MCF 10A (cell line): Measurements from ENCODE around the gene NDUFAF8. TPM values are rescaled to one million over a fixed set of nuclear protein-coding genes. Genes with fewer than 3 reads are reported as not detected.

Experiments
- BruUV-seq: library from RNA; stranded (reverse); fragments of 400-500 nt; replicated peaks from 2 replicates; lab custom pipeline; 2021; lab: Mats Ljungman, UMichigan
- CTCF ChIA-PET: fragments of 300-600 bp; sonication (Branson Sonifier 250); formaldehyde crosslinking; extraction: SDS; loops from one replicate; lab custom pipeline; 2021; ENCODE audit warnings: antibody characterized with exemption, inconsistent platforms; lab: Yijun Ruan, JAX
- POLR2A ChIA-PET: fragments of 300-600, 350-650 bp; sonication (Branson Sonifier 250); formaldehyde crosslinking; extraction: SDS; loops from one replicate; lab custom pipeline; 2020; ENCODE audit warnings: antibody characterized with exemption, inconsistent platforms; lab: Yijun Ruan, JAX
- DNase-seq: peaks from one replicate; pipeline ENCODE4 v3.0.0-alpha.2; 2018; ENCODE audit not compliant: unreplicated experiment
- H3K27ac Mint-ChIP-seq: one replicate; pipeline ENCODE4 v1.8.0; 2022; ENCODE audit warnings: mild to moderate bottlenecking, low read depth, mixed read lengths; ENCODE audit not compliant: unreplicated experiment
- H3K27me3 Mint-ChIP-seq: one replicate; pipeline ENCODE4 v1.8.0; 2022; ENCODE audit warnings: mixed read lengths; ENCODE audit not compliant: insufficient read depth, unreplicated experiment
- H3K36me3 Mint-ChIP-seq: one replicate; pipeline ENCODE4 v1.8.0; 2022; ENCODE audit warnings: mild to moderate bottlenecking, moderate library complexity, mixed read lengths; ENCODE audit not compliant: insufficient read depth, unreplicated experiment
- H3K4me1 Mint-ChIP-seq: one replicate; pipeline ENCODE4 v1.8.0; 2022; ENCODE audit warnings: mixed read lengths; ENCODE audit not compliant: insufficient read depth, unreplicated experiment
- H3K4me3 Mint-ChIP-seq: one replicate; pipeline ENCODE4 v1.8.0; 2022; ENCODE audit warnings: mild to moderate bottlenecking, moderate library complexity, mixed read lengths; ENCODE audit not compliant: unreplicated experiment
- H3K9me3 Mint-ChIP-seq: one replicate; pipeline ENCODE4 v1.8.0; 2022; ENCODE audit warnings: mixed read lengths; ENCODE audit not compliant: unreplicated experiment
- intact Hi-C: fragments of 100-400 bp; cut with micrococcal nuclease; formaldehyde crosslinking; loops from 2 replicates; pipeline ENCODE4 v1.14.1; 2022
- total RNA-seq: library from RNA; stranded (reverse); gene quantifications from 2 replicates; pipeline ENCODE4 v1.2.3, GENCODE V29; 2022
- TF ChIP-seq, protein P1 (sequence below): fragments of 200-600 bp; IDR thresholded peaks from one replicate; pipeline ENCODE4 v1.8.0; 2022; ENCODE audit warnings: antibody characterized with exemption, mild to moderate bottlenecking; ENCODE audit not compliant: unreplicated experiment

NDUFAF8 gene
- total RNA-seq, 1 experiment from 2014 or later = 95.0 TPM

DNA sequence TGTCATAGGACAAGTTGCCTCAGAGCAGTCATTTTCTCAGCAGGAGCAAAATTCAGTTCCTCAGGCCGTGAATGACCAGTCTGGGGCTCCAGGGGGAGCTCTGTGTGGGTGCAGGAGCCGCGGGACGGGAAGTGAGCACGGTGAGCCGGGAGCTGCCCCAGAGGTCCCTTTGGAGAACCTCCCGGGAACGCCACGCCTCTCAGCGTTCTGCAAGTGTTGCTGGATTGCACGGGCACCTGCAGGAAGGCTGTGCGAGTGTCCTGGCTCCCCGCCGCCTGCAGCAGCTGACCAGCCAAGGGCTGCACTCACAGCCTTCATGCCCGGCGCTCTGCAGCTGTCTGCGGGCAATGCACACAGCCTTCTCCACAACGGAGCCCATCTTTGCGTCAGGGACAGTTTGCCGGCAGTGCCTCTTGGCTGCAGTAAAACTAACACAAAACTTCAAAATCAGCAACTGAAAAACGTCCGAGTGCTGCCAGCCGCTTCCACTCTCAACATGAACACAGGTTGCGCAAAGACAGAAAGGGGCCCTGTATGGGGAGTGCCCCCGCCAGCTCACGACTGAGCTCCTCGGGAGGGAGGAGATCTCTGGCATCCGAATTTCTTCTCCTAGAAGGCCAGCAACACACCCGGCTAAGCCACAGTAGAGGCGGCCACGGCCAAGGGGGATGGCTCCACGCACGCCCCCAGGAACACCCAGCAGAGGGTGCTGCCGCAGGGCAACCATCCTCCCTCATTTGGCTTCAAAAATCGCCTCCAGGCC lies 16.0 kb downstream of the NDUFAF8 start:
- intact Hi-C loops = no loop called here
- H3K9me3 Mint-ChIP-seq = no peaks in the 10 kb centered on the region
- DNase-seq = peak; percentile 35
- TF ChIP-seq, protein P1, sequence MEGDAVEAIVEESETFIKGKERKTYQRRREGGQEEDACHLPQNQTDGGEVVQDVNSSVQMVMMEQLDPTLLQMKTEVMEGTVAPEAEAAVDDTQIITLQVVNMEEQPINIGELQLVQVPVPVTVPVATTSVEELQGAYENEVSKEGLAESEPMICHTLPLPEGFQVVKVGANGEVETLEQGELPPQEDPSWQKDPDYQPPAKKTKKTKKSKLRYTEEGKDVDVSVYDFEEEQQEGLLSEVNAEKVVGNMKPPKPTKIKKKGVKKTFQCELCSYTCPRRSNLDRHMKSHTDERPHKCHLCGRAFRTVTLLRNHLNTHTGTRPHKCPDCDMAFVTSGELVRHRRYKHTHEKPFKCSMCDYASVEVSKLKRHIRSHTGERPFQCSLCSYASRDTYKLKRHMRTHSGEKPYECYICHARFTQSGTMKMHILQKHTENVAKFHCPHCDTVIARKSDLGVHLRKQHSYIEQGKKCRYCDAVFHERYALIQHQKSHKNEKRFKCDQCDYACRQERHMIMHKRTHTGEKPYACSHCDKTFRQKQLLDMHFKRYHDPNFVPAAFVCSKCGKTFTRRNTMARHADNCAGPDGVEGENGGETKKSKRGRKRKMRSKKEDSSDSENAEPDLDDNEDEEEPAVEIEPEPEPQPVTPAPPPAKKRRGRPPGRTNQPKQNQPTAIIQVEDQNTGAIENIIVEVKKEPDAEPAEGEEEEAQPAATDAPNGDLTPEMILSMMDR = peak; percentile 9
- H3K27ac Mint-ChIP-seq = no peak overlapping the region
- POLR2A ChIA-PET = interaction anchor here (0.9 to 1.2 kb wide), 2 partner anchors 54 to 139 kb away, joined by 4 read pairs; no protein-coding TSS in a partner anchor
- peaks cover 22% of the 10 kb centered on the region for H3K36me3 Mint-ChIP-seq
- H3K4me1 Mint-ChIP-seq = no peaks in the 10 kb centered on the region
- no peaks in the 10 kb centered on the region for H3K27me3 Mint-ChIP-seq
- BruUV-seq = no TSS peak
- no peak overlapping the region for H3K4me3 Mint-ChIP-seq
- CTCF ChIA-PET = interaction anchor here (1.0 to 3.0 kb wide), 2 partner anchors 229 to 234 kb away, joined by 3 to 29 read pairs; no protein-coding TSS in a partner anchor

DNA sequence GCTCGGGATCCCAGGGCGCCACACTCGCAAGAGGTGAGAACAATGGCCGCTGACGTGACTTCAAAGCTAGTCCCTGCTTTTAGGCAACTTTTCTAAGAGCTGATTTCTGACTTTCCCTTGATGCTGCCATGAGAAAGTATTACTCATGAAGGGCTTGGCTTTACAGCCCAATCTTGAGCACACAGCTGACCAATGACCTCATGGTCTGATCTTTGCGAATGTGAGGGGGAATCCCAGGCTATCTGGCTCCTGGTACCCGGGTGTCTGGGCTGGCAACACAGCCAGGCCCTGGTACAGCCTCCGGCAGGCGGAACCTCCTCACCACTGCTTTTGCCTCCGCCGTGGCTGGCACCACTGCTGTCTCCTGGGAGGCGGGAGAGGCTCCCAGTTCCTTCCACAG lies 17.5 kb downstream of the NDUFAF8 start:
- CTCF ChIA-PET = interaction anchor here (0.6 to 1.8 kb wide), 5 partner anchors 24 to 345 kb away, joined by 3 to 7 read pairs (median 4); no protein-coding TSS in a partner anchor
- POLR2A ChIA-PET = no interaction called here

DNA sequence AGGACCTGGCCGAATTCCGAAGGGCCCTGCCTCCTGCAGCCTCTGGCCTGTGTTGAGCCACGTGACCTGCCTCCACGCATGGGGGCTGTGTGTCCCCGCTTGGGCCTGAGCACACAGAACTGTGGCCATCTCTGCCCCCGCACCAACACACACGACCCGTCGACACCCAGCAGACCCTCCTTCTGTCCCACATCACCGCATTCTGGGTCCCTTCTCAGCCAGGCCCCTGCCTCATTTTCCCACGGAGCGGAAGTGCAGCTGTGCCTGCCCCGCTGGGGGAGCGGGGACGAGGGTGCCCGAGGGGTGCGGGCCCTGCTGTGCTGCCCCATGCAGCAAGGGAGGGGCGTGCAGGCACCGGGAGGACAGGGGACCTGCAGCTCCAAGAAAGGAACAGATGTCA lies 18.4 kb downstream of the NDUFAF8 start:
- peaks cover 29% of the 10 kb centered on the region for H3K36me3 Mint-ChIP-seq
- no peaks in the 10 kb centered on the region for H3K4me1 Mint-ChIP-seq
- TF ChIP-seq, protein P1 = no peak
- no peak for DNase-seq
- no peaks in the 10 kb centered on the region for H3K27me3 Mint-ChIP-seq
- no peaks in the 10 kb centered on the region for H3K9me3 Mint-ChIP-seq
- CTCF ChIA-PET = interaction anchor here (0.6 to 1.8 kb wide), 3 partner anchors 13 to 227 kb away, joined by 3 to 7 read pairs (median 4); no protein-coding TSS in a partner anchor
- H3K4me3 Mint-ChIP-seq = no peak overlapping the region
- BruUV-seq = no TSS peak
- H3K27ac Mint-ChIP-seq = no peak overlapping the region
- intact Hi-C loops = no loop called here
- POLR2A ChIA-PET = no interaction called here

More for the DNA sequence above, 17.5 kb downstream of the NDUFAF8 start:
- no peak overlapping the region for H3K27ac Mint-ChIP-seq
- TF ChIP-seq, protein P1 = no peak
- no peaks in the 10 kb centered on the region for H3K4me1 Mint-ChIP-seq
- peaks cover 24% of the 10 kb centered on the region for H3K36me3 Mint-ChIP-seq
- no peaks in the 10 kb centered on the region for H3K27me3 Mint-ChIP-seq
- intact Hi-C loops = no loop called here
- no TSS peak for BruUV-seq
- DNase-seq = no peak
- no peaks in the 10 kb centered on the region for H3K9me3 Mint-ChIP-seq
- no peak overlapping the region for H3K4me3 Mint-ChIP-seq

DNA sequence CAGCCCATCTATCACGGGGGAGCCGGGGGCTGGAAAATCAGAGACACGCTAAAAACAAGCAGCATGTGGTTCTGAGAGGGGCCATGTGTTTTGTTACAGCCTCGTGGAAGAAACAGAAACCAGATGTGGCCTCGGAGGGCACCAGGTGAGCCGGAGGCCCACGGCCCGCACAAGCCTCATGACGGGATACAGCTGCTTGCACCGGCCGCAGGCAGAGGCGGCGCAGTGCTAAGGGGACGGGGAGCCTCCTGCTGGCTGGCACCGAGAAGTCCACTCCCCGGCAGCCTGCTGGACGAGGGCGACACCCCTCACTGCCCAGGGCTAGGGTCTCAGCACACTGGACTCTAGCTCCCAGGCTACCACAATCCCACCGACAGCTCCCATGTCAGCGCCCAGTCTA lies 19.2 kb downstream of the NDUFAF8 start:
- Mint-ChIP-seq H3K4me3 (no peak overlapping the region), H3K27ac (no peak overlapping the region), H3K36me3 (peaks cover 31% of the 10 kb centered on the region), H3K27me3 (no peaks in the 10 kb centered on the region), H3K4me1 (no peaks in the 10 kb centered on the region), H3K9me3 (no peaks in the 10 kb centered on the region)
- intact Hi-C loops = no loop called here
- DNase-seq = no peak
- no TSS peak for BruUV-seq
- CTCF ChIA-PET = interaction anchor here (0.6 to 1.8 kb wide), 2 partner anchors 115 to 227 kb away, joined by 3 to 7 read pairs; no protein-coding TSS in a partner anchor
- POLR2A ChIA-PET = interaction anchor here (0.6 kb wide), 2 partner anchors 234 to 408 kb away, joined by 3 to 4 read pairs; partner anchors contain the start of genes CCDC137 and OXLD1
- TF ChIP-seq, protein P1 = no peak
